Anterior cingulate cortex (tissue), 58 donors: ENCODE measurements around the gene MPP2.
"Not testable (repeated sequence)": the region's sequence is repeated elsewhere in the genome, so short reads cannot be mapped to it uniquely, and the experiment has no call there.

Experiments
- DNase-seq, 58 donors: peaks; one replicate each; lab custom pipeline; 2025; lab: John Stamatoyannopoulos, UW

Gene MPP2

GRCh38 chr17:43932357-43932756 is 25.0 kb upstream of the MPP2 start:
- DNase-seq: no peak

- no peak for DNase-seq
These were observed 23.8 kb upstream of the MPP2 start for GRCh38 chr17:43931062-43931571.

- DNase-seq: no peak
These were observed 21.3 kb upstream of the MPP2 start for GRCh38 chr17:43928609-43929008.

- DNase-seq: not testable (repeated sequence)
These were observed 20.6 kb upstream of the MPP2 start for GRCh38 chr17:43927929-43928328.

GRCh38 chr17:43927060-43927864 is 19.9 kb upstream of the MPP2 start:
- DNase-seq: peak in 1 of 58 donors; percentile 4

GRCh38 chr17:43924558-43924957 is 17.2 kb upstream of the MPP2 start:
- DNase-seq: no peak

- no peak for DNase-seq
These were observed 13.3 kb upstream of the MPP2 start for GRCh38 chr17:43920500-43921095.

- no peak for DNase-seq
These were observed 10.7 kb upstream of the MPP2 start for GRCh38 chr17:43918026-43918389.

GRCh38 chr17:43917348-43918025 is 10.2 kb upstream of the MPP2 start:
- DNase-seq: peak in 27 of 58 donors; percentile 3 to 46 (median 12)

- DNase-seq: no peak
These were observed 9.6 kb upstream of the MPP2 start for GRCh38 chr17:43917016-43917347.

- DNase-seq: no peak
These were observed 9.0 kb upstream of the MPP2 start for GRCh38 chr17:43916385-43916784.

GRCh38 chr17:43915559-43915958 is 8.2 kb upstream of the MPP2 start:
- no peak for DNase-seq

- no peak for DNase-seq
These were observed 7.1 kb upstream of the MPP2 start for GRCh38 chr17:43914451-43914850.

- no peak for DNase-seq
These were observed 6.2 kb upstream of the MPP2 start for GRCh38 chr17:43913584-43913983.

GRCh38 chr17:43912635-43913304 is 5.4 kb upstream of the MPP2 start:
- no peak for DNase-seq

GRCh38 chr17:43911904-43912303 is 4.6 kb upstream of the MPP2 start:
- no peak for DNase-seq

GRCh38 chr17:43909537-43910231 is 2.3 kb upstream of the MPP2 start:
- DNase-seq: peak in 14 of 58 donors; percentile 5 to 52 (median 34)

GRCh38 chr17:43907998-43908721 is 824 bp upstream of the MPP2 start:
- DNase-seq: peak in 56 of 58 donors; percentile 30 to 89 (median 77)

- DNase-seq: peak in 22 of 58 donors; percentile 46 to 85 (median 63)
These were observed 348 bp downstream of the MPP2 start for GRCh38 chr17:43906951-43907424.
